IMR-90 (cell line): ENCODE results near the gene WDR53.

Source experiments
- BHLHE40 ChIP-seq: fragments of 150-350 bp; IDR thresholded peaks from 2 replicates; pipeline ENCODE4 v1.6.1; 2016; ENCODE audit warnings: mild to moderate bottlenecking, low read depth, low read length
- CEBPB ChIP-seq: IDR thresholded peaks from 2 replicates; pipeline ENCODE4 v1.6.1; 2012; ENCODE audit warnings: low read depth, low read length, improper control_type of control experiment
- CHD1 ChIP-seq: IDR thresholded peaks from 2 replicates; pipeline ENCODE4 v1.6.1; 2012; ENCODE audit warnings: low read depth, low read length, improper control_type of control experiment
- CTCF ChIP-seq: conservative IDR thresholded peaks from 2 replicates; pipeline ENCODE4 v1.5.1; 2012; ENCODE audit warnings: mild to moderate bottlenecking, low read depth, low read length, improper control_type of control experiment
- ELK1 ChIP-seq: fragments of 150-350 bp; IDR thresholded peaks from 2 replicates; pipeline ENCODE4 v1.6.1; 2016; ENCODE audit warnings: low read depth, mild to moderate bottlenecking, low read length, moderate library complexity, borderline replicate concordance
- FOS ChIP-seq: fragments of 150-350 bp; IDR thresholded peaks from 2 replicates; pipeline ENCODE4 v1.6.1; 2016; ENCODE audit warnings: low read depth, low read length
- MAFK ChIP-seq: IDR thresholded peaks from 2 replicates; pipeline ENCODE4 v1.6.1; 2012; ENCODE audit warnings: low read depth, low read length, improper control_type of control experiment
- NFE2L2 ChIP-seq: fragments of 150-350 bp; IDR thresholded peaks from 2 replicates; pipeline ENCODE4 v1.6.1; 2016; ENCODE audit warnings: low read depth, mild to moderate bottlenecking, low read length
- POLR2A ChIP-seq: IDR thresholded peaks from 2 replicates; pipeline ENCODE4 v1.6.1; 2012; ENCODE audit warnings: mild to moderate bottlenecking, low read depth, low read length
- RAD21 ChIP-seq: IDR thresholded peaks from 2 replicates; pipeline ENCODE4 v1.6.1; 2012; ENCODE audit warnings: low read length, improper control_type of control experiment
- RCOR1 ChIP-seq: IDR thresholded peaks from 2 replicates; pipeline ENCODE4 v1.6.1; 2012; ENCODE audit warnings: mild to moderate bottlenecking, low read length, improper control_type of control experiment; ENCODE audit not compliant: insufficient replicate concordance
- RFX5 ChIP-seq: IDR thresholded peaks from 2 replicates; pipeline ENCODE4 v1.8.0; 2012; ENCODE audit warnings: low read depth, mild to moderate bottlenecking, low read length, moderate library complexity
- USF2 ChIP-seq: fragments of 150-350 bp; IDR thresholded peaks from 2 replicates; pipeline ENCODE4 v1.6.1; 2017; ENCODE audit warnings: mild to moderate bottlenecking, antibody characterized with exemption, low read length, low read depth

- TF ChIP-seq POLR2A (no peak), CTCF (no peak), RFX5 (no peak), CEBPB (no peak), RCOR1 (no peak), ELK1 (no peak), FOS (no peak), RAD21 (no peak), BHLHE40 (no peak), USF2 (no peak), MAFK (no peak), CHD1 (no peak), NFE2L2 (no peak)
These were observed 16.1 kb downstream of the WDR53 start for GRCh38 chr3:196552253-196552652.
